Measurements from ENCODE around the gene SYNGR3.

- TF ChIP-seq CTCF (conservative IDR thresholded peaks at IDR 0.05 in 1 of 2, IDR thresholded peaks at IDR 0.05 in 1 of 2; ENCODE audit: low read depth in 1 of 2, low read length in 2 of 2) (no peak), EZH2 (IDR thresholded peaks at IDR 0.05; ENCODE audit: low read length, missing control alignments) (no peak)
Observed at GRCh38 chr16:1993731-1994131, 4.0 kb downstream of the SYNGR3 start.

Data from fibroblast of lung (primary cell).